HUDEP-2 (cell line): ENCODE data around the gene ADAMTS12.

Experiments
- DNase-seq, 76 experiments: peaks; one replicate each; lab custom pipeline; 2025; ENCODE audit not compliant: unreplicated experiment in 76 of 76; lab: John Stamatoyannopoulos, UW

ADAMTS12 gene

DNA sequence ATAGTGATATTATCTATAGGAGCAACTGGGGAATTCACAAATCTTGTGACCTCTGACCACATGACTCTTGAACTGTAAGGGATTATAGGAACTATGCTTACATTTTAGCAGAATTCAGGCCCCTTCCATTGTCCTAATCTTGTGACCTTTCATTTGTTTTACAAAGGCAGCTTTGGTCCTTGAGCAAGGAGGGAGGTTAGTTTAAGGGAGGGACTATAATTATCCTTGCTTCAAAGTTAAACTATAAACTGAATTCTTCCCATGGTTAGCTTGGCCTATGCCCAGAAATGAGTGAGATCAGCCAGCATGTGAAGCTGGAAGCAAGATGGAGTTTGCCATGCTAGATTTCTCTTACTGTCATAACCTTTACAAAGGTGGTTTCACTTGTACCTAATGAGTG, 399.8 kb downstream of the ADAMTS12 start:
- DNase-seq: no peak

DNA sequence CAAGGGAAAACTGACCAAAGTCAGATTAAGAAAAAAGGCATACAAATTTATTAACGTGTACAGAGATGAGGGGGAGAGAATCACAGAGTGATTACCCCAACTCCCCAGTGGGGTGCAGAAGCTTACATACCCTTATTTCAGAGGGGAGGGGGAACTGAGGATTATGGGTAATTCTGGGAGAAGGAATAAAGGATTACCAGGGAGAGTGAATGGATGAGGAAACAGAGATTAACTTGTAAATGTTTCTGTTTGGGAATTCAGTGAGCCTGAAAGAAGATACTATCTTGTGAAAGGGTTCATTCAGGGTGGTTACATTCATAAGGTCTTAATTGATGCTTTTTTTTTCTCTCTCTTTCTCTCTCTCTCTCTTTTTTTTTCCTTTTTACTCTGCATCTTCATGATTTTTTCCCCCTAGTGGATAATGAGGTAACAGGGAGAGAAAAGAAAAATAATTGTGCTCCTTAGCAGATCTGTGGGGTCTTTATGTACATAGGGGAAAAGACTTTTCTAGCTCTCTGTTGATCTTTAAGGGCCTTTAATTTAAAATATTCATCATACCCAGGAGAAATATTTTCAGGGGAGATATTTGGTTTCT, 401.6 kb downstream of the ADAMTS12 start:
- DNase-seq: no peak

DNA sequence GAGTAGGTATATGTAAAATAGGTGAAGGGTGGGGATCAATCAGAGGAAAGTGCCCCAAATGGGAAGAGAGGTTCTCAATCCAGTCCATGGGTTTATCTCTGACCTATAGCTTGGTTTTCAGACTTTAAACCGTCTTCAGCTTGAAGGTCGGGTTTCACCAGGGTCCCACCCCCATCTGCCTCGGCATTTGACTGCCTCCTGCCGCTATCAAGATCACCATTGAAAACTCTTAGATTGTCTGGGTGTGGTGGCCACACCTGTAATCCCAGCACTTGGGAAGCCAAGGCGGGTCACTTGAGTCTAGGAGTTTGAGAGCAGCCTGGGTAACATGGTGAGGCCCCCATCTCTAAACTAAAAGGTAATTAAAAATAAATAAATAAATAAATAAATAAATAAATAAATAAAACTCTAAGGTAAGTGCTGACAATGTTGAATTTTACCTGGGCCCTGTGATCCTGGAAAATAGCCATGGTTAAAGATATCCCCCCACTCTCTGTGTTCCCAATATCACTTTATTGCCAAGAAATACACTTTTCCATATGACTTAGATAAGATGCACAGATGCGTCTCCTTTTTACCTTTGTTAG, 402.2 kb downstream of the ADAMTS12 start:
- DNase-seq: no peak

DNA sequence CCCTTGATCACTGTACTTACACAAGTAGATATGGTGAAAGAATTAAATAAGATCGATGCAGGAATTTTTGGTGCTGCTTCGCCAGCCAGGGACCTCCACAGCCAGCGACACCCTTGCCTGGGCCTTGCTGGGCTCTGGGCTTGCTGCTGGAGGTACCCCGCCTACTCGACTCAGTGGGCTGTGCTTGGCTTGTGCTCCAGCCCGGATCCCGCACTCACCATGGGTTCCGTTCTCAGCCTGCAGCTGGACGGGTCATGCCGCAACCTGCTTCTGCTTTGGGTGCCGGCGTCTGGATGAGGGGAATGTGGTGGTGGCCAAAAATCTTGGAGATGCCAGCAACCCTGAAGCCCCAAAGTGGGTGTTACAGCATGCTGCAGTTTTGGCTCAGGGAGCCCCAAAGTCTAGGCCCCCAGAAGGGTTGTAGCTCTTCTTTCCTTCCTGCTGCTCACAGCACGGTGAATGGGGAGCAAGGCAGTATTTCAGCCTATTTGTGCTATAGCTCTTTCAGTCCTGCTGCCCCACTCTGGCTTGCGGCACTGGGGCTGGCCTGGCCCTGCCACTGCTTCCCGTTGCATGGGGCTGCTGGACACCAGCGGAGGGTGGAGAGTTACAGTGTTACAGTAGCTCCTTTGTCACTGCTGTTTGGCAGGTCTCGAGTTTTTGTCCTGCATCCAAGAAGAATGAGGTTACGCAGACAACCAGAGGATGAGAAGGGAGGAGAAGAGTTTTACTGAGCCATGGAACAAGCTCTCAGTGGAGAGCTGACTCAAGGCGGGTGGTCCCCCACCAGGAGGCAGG, 403.0 kb downstream of the ADAMTS12 start:
- DNase-seq: no peak

DNA sequence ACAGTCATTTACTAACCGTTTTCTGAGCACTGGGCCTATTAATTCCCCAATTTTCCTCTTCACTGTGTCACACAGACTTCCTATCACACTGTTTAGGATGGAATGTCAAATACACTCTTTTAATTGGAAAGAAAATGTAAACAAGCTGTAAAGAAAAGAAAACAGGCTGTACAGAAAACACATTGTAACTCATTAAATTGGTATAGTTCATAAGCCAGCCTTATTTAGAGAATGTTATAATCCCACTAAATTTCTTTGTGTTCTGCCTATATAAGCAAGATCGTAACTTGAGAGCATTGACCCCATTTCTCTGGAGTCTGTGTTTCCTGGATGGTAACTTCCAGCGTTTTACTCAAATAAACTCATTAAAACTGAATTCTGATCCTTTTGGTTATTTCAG, 404.6 kb downstream of the ADAMTS12 start:
- DNase-seq: no peak

- DNase-seq: no peak
Observed at GRCh38 chr5:33482335-33482734, 409.5 kb downstream of the ADAMTS12 start.

DNA sequence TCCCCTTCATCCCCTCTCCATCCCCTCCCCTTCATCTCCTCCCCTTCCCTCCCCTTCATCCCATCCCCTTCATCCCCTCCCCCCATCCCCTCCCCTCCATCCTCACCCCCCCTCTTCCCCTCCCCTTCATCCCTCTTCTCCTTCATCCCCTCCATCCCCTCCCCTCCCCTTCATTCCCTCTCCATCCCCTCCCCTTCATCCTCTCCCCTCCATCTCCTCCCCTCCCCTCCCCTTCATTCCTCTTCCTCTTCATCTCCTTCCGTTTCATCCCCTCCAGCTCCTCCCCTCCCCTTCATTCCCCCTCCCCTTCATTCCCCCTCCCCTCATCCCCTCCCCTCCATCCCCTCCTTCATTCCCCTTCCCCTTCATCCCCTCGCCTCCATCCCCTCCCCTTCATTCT, 410.9 kb downstream of the ADAMTS12 start:
- DNase-seq: no peak

DNA sequence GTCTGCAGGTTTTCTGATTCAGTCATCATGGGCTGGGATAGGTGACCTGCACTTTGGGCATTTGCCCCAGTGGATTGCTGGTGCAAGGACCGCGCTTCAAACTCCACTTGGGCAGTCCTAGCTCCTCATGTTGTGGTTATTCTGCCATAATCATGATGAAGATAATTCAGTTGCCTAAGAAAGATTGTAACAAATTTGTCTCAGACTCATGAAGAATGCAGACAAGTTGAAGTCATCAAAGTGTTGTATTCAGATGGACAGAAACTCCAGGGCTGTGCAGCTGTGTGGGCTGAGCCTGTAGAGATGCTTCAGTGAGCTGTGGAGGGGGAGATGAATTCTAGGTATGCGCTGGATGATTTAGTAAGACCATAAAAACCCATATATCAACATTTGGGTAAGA, 412.5 kb downstream of the ADAMTS12 start:
- DNase-seq: no peak

DNA sequence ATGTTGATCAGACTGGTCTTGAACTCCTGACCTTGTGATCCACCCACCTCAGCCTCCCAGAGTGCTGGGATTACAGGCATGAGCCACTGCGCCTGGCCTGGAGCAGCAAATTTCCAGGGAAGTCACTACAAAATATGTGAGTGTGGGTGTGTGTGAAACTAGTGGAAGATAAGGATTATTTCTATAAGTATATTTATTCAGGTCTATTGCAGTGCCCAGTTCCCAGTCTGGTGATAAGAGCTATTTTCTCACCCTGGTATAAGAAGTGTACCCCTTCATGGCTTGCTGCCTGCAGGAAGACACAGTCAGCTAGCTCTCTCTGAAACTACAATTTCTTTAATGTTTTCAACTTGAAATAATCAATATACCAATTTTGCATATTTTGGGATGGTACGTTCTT, 414.0 kb downstream of the ADAMTS12 start:
- DNase-seq: no peak

DNA sequence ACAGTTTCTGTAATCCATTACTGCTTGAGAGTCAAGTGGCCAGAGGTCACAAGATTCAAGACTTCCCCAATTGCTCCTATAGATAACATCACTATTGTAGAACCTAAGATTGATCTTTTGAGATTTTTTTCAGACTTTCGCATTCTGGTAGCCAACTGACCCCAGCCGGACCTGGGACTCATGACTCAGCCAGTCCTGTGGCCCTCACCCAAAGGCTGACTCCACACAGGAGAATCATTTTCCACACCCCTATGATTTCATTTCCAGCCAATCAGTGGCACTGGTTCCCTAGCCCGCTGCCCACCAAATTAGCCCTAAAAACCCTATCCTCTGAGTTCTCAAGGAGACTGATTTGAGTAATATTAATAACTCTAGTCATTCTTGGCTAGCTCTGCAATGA, 414.8 kb downstream of the ADAMTS12 start:
- no peak for DNase-seq

DNA sequence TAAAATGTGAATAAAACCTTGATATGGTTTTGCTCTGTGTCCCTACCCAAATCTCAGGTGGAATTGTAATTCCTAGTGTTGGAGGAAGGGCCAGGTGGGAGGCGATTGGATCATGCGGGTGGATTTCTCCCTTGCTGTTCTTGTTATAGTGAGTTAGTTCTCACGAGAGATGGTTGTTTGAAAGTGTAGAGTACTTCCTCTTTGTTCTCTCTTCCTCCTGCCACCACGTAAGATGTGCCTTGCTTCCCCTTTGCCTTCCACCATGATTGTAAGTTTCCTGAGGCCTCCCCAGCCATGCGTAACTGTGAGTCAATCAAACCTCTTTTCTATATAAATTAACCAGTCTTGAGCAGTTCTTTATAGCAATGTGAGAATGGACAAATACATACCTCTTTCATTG, 416.1 kb downstream of the ADAMTS12 start:
- peak in 3 of 76 experiments; percentile 0 to 3 (median 1) for DNase-seq

DNA sequence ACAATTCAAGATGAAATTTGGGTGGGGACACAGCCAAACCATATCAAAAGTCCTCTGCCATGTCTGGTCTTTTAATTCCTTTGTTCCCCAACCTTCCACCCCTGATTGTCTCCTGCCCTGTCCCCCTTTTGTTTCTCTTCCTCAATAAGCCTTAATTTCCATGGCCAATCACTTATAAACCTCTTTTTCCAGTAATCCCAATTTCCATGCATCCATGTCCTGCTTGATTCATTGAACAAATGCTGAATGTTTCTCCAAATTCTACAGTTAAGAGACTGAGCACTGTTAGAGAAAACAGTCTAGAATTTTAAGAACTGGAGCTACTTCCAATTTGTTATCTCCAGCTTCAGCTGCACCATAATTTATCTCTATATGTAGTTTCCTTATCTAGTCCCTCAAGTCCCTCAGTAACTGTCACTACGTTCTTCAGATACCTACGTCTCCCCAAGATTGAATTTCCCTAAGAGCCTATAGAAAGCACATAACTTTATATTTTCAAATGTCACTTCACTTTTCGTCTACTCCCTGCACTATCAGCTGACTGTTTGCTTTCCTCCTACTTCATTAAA, 416.8 kb downstream of the ADAMTS12 start:
- DNase-seq: peak in 15 of 76 experiments; percentile 1 to 55 (median 15)

DNA sequence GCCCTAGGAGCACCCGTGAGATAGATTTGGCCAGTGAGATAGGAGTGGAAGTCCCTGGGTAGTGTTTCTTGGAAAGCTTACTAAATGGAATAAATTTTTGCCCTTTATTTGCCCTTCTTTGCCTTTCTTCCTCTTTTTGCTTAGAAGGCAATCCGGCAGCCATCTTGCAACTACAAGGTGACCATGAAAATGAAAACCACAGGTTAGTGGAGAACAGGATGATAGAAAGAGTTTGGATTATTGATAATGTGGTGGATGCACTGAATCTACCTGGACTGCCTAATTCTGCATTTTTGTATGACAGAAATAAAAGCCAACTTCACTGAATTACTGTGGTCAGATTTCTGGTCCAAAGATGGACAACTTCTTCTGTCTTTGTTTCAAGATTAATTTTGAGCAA, 417.8 kb downstream of the ADAMTS12 start:
- DNase-seq: no peak
